Transverse colon (tissue), 4 donors: ENCODE results near the gene G6PC3. TPM values are rescaled to one million over a fixed set of nuclear protein-coding genes. Genes with fewer than 3 reads are reported as not detected.

ENCODE experiments used
- DNase-seq: peaks from one replicate; pipeline ENCODE4 v3.0.0-alpha.2; 2019
- H3K27ac ChIP-seq, 4 donors: fragments of 200-600 bp; sonication (generic); 2 replicates each; pipeline ENCODE4 v1.5.1; 2016 to 2018; ENCODE audit warnings: inconsistent platforms in 4 of 4
- H3K27me3 ChIP-seq: fragments of 200-600 bp; sonication (generic); 2 replicates; pipeline ENCODE4 v1.5.1; 2017; ENCODE audit warnings: inconsistent platforms
- H3K36me3 ChIP-seq, 4 donors: fragments of 200-600 bp; sonication (generic); 2 replicates each; pipeline ENCODE4 v1.5.1; 2017 to 2019; ENCODE audit warnings: inconsistent platforms in 4 of 4
- H3K4me1 ChIP-seq, 4 donors: fragments of 200-600 bp; sonication (generic); 2 replicates each; pipeline ENCODE4 v1.5.1; 2017 to 2020; ENCODE audit warnings: inconsistent platforms in 4 of 4
- H3K4me3 ChIP-seq, 4 donors: fragments of 200-600 bp; sonication (generic); 1 replicate in 1 of 4; 2 replicates in 3 of 4; pipeline versions ENCODE4 v1.5.1 to v1.6.1; 2017 to 2019; ENCODE audit warnings: inconsistent platforms in 4 of 4
- H3K9me3 ChIP-seq, 2 donors: fragments of 200-600 bp; sonication (generic); 2 replicates each; pipeline ENCODE4 v1.5.1; 2017 to 2019; ENCODE audit warnings: inconsistent platforms in 2 of 2
- EP300 ChIP-seq: sonication (generic); formaldehyde crosslinking; IDR thresholded peaks from one replicate; pipeline ENCODE4 v1.6.1; 2017; ENCODE audit warnings: antibody characterized with exemption, low read depth
- POLR2A ChIP-seq: fragments of 450-650 bp; IDR thresholded peaks from one replicate; pipeline ENCODE4 v1.6.1; 2016; ENCODE audit warnings: antibody characterized with exemption, mild to moderate bottlenecking, moderate library complexity
- POLR2AphosphoS5 ChIP-seq, 3 donors: sonication (generic); formaldehyde crosslinking; IDR thresholded peaks; one replicate each; pipeline ENCODE4 v1.6.1; 2016; ENCODE audit warnings: antibody characterized with exemption in 3 of 3
- WGBS, 2 donors: methylation state at CpG; one replicate each; pipeline ENCODE4 v1.1.5; 2018; ENCODE audit warnings: low coverage in 1 of 2; 5-methylcytosine and 5-hydroxymethylcytosine counted together
- in situ Hi-C, 4 donors: fragments of 200-750 bp; cut with MboI; loops; one replicate each; pipeline versions ENCODE4 v1.15.0 to v1.15.1; 2017; ENCODE audit warnings: low sequenced_read_pairs in 3 of 4, low pct_ligation_motif_present in 1 of 4, low pct_unique_long_range_greater_than_20kb in 1 of 4
- intact Hi-C: fragments of 100-400 bp; cut with DNase I; formaldehyde crosslinking; loops from one replicate; pipeline ENCODE4 v1.15.1; 2023; ENCODE audit warnings: low total_unique reads
- total RNA-seq, 4 donors: library from RNA; depleted of rRNA; stranded (reverse); fragments of >200 nt; gene quantifications; one replicate each; pipeline ENCODE4 v1.1.0, GENCODE V29; 2016
- TF ChIP-seq, protein P1 (sequence below), 5 experiments: fragments of 200-600 bp in 3 of 5; fragments of 450-650 bp in 2 of 5; sonication (generic) in 3 of 5; IDR thresholded peaks; 1 replicate in 2 of 5; 2 replicates in 3 of 5; pipeline ENCODE4 v1.5.1; 2016 to 2017; ENCODE audit warnings: antibody characterized with exemption in 5 of 5, inconsistent platforms in 3 of 5, mild to moderate bottlenecking in 2 of 5, moderate library complexity in 1 of 5

Gene G6PC3
- total RNA-seq, 4 donors from 2014 or later = 5.2 to 35.6 (median 18.5) TPM

GRCh38 chr17:44074911-44075285 lies 4.4 kb downstream of the G6PC3 start:
- TF ChIP-seq, protein P1, sequence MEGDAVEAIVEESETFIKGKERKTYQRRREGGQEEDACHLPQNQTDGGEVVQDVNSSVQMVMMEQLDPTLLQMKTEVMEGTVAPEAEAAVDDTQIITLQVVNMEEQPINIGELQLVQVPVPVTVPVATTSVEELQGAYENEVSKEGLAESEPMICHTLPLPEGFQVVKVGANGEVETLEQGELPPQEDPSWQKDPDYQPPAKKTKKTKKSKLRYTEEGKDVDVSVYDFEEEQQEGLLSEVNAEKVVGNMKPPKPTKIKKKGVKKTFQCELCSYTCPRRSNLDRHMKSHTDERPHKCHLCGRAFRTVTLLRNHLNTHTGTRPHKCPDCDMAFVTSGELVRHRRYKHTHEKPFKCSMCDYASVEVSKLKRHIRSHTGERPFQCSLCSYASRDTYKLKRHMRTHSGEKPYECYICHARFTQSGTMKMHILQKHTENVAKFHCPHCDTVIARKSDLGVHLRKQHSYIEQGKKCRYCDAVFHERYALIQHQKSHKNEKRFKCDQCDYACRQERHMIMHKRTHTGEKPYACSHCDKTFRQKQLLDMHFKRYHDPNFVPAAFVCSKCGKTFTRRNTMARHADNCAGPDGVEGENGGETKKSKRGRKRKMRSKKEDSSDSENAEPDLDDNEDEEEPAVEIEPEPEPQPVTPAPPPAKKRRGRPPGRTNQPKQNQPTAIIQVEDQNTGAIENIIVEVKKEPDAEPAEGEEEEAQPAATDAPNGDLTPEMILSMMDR (IDR thresholded peaks at IDR 0.05) = no peak
- TF ChIP-seq POLR2AphosphoS5 (IDR thresholded peaks at IDR 0.05) = no peak
- no peak for TF ChIP-seq EP300
- no peak for TF ChIP-seq POLR2A
- peaks cover 9 to 16% (median 14%) of the 10 kb centered on the region in 4 donors for H3K4me1 ChIP-seq
- in situ Hi-C loops = loop anchor here in 1 of 4 donors (25.0 kb wide), 1 partner anchor 87 kb away; the partner anchor contains the start of gene ASB16
- 90 to 91% methylated on average over 2 to 9 of the region's 9 CpGs for WGBS, 2 donors
- H3K9me3 ChIP-seq = no peaks in the 10 kb centered on the region
- H3K27ac ChIP-seq = no peak overlapping the region
- intact Hi-C loops = no loop called here
- no peak for DNase-seq
- H3K36me3 ChIP-seq = peaks cover 0 to 20% (median 3%) of the 10 kb centered on the region in 4 donors
- H3K27me3 ChIP-seq = no peaks in the 10 kb centered on the region
- no peak overlapping the region for H3K4me3 ChIP-seq

- Histone ChIP-seq H3K27ac (no peak overlapping the region), H3K27me3 (no peaks in the 10 kb centered on the region), H3K9me3 (no peaks in the 10 kb centered on the region), H3K4me1 (peaks cover 7 to 13% (median 12%) of the 10 kb centered on the region in 4 donors), H3K36me3 (peaks cover 0 to 20% (median 3%) of the 10 kb centered on the region in 4 donors), H3K4me3 (no peak overlapping the region)
- TF ChIP-seq POLR2A (no peak), POLR2AphosphoS5 (IDR thresholded peaks at IDR 0.05) (no peak), EP300 (no peak)
- TF ChIP-seq, protein P1 (IDR thresholded peaks at IDR 0.05) = no peak
- DNase-seq = no peak
- in situ Hi-C loops (no loop called here), intact Hi-C loops (no loop called here)
- 86% methylated on average over 10 of the region's 10 CpGs; no CpG with 5 or more reads in 1 of the 2 donors for WGBS, 2 donors
Measured at GRCh38 chr17:44075598-44076293, 5.2 kb downstream of the G6PC3 start.

- Histone ChIP-seq H3K27me3 (no peaks in the 10 kb centered on the region), H3K27ac (no peak overlapping the region), H3K4me1 (peaks cover under 1 to 2% (median 2%) of the 10 kb centered on the region in 4 donors), H3K4me3 (no peak overlapping the region), H3K9me3 (no peaks in the 10 kb centered on the region), H3K36me3 (peaks cover 0 to 20% (median 3%) of the 10 kb centered on the region in 4 donors)
- 66% methylated on average over 6 of the region's 6 CpGs; no CpG with 5 or more reads in 1 of the 2 donors for WGBS, 2 donors
- in situ Hi-C loops = no loop called here
- DNase-seq = no peak
- TF ChIP-seq POLR2A (no peak), POLR2AphosphoS5 (IDR thresholded peaks at IDR 0.05) (no peak), EP300 (no peak)
- TF ChIP-seq, protein P1 (IDR thresholded peaks at IDR 0.05) = no peak
- intact Hi-C loops = no loop called here
Measured at GRCh38 chr17:44076716-44077594, 6.4 kb downstream of the G6PC3 start.

DNA sequence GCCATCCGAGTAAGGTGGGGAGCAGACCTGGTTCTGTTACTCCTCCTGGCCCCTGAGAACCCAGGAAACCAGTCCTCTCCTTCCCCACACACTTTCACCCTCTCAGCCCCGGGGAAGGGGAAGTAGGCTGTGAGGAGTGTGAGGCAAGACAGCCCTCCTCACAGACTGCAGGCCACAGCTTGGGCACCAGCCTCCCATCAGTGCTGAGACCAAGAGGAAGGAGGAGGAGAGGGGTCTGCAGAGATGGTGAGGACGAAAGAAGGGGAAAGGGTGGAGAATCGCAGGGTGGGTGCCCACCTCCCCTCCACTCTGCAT lies 7.0 kb downstream of the G6PC3 start:
- WGBS, 2 donors = 64% methylated on average over 4 of the region's 4 CpGs; no CpG with 5 or more reads in 1 of the 2 donors
- no peaks in the 10 kb centered on the region for H3K27me3 ChIP-seq
- no peak for DNase-seq
- in situ Hi-C loops (no loop called here), intact Hi-C loops (no loop called here)
- no peaks in the 10 kb centered on the region for H3K4me1 ChIP-seq
- TF ChIP-seq POLR2AphosphoS5 (IDR thresholded peaks at IDR 0.05) = no peak
- TF ChIP-seq, protein P1 (IDR thresholded peaks at IDR 0.05) = no peak
- TF ChIP-seq EP300 = no peak
- no peak for TF ChIP-seq POLR2A
- H3K4me3 ChIP-seq = no peak overlapping the region
- H3K9me3 ChIP-seq = no peaks in the 10 kb centered on the region
- H3K36me3 ChIP-seq = peaks cover 0 to 20% (median 4%) of the 10 kb centered on the region in 4 donors
- H3K27ac ChIP-seq = no peak overlapping the region
